ENCODE measurements around the gene FAM114A1. TPM values are rescaled to one million over a fixed set of nuclear protein-coding genes. Genes with fewer than 3 reads are reported as not detected.

FAM114A1 gene
- total RNA-seq, 2 experiments from 2014 or later = not detected

DNA sequence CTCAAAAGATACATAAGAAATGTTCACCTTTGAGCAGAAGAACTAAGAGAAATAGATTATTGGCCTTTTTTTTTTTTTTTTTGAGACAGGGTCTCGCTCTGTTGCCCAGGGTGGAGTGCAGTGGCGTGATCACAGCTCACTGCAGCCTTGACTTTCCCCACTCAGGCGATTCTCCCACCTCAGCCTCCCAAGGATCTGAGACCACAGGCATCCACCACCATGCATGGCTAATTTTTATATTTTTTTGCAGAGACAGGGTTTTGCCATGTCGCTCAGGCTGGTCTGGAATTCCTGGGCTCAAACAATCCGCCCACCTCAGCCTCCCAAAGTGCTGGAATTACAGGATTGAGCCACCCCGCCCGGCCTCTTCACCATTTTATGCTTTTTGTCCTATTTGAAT is 8.1 kb upstream of the FAM114A1 start:
- ChIA-PET POLR2A (interaction anchor here (1.6 kb wide), 1 partner anchor 55 kb away, joined by 5 read pairs; the partner anchor contains the start of gene TLR1), CTCF (interaction anchor here (0.7 to 2.8 kb wide), 4 partner anchors 56 to 205 kb away, joined by 3 to 30 read pairs (median 3); no protein-coding TSS in a partner anchor)
- DNase-seq (no peak), ATAC-seq (ENCODE audit: poor library complexity) (no peak)
- no peak overlapping the region for H3K27ac ChIP-seq (ENCODE audit: low read depth in 1 of 2, low read length in 2 of 2)
- Mint-ChIP-seq H3K4me1 (ENCODE audit: low read depth) (peaks cover 42% of the 10 kb centered on the region), H3K36me3 (ENCODE audit: low read depth) (no peaks in the 10 kb centered on the region), H3K9me3 (no peaks in the 10 kb centered on the region), H3K27ac (no peak overlapping the region), H3K27me3 (peaks cover 14% of the 10 kb centered on the region), H3K4me3 (no peak overlapping the region)
- H3K36me3 ChIP-seq (ENCODE audit: insufficient read depth, low read length) = no peaks in the 10 kb centered on the region
- no peak overlapping the region for H3K4me3 ChIP-seq (ENCODE audit: low read length)
- H3K27me3 ChIP-seq (ENCODE audit: control insufficient read depth in 1 of 2, insufficient read depth in 2 of 2, low read length in 2 of 2) = no peaks in the 10 kb centered on the region
- no peaks in the 10 kb centered on the region for H3K9me3 ChIP-seq (ENCODE audit: control insufficient read depth in 1 of 2, insufficient read depth in 1 of 2, low read length in 2 of 2)
- intact Hi-C loops (cut with DNase I, micrococcal nuclease) = loop anchor here (5.0 to 10.0 kb wide), 3 partner anchors 682 to 797 kb away; no protein-coding TSS in a partner anchor
- TF ChIP-seq, protein P1, sequence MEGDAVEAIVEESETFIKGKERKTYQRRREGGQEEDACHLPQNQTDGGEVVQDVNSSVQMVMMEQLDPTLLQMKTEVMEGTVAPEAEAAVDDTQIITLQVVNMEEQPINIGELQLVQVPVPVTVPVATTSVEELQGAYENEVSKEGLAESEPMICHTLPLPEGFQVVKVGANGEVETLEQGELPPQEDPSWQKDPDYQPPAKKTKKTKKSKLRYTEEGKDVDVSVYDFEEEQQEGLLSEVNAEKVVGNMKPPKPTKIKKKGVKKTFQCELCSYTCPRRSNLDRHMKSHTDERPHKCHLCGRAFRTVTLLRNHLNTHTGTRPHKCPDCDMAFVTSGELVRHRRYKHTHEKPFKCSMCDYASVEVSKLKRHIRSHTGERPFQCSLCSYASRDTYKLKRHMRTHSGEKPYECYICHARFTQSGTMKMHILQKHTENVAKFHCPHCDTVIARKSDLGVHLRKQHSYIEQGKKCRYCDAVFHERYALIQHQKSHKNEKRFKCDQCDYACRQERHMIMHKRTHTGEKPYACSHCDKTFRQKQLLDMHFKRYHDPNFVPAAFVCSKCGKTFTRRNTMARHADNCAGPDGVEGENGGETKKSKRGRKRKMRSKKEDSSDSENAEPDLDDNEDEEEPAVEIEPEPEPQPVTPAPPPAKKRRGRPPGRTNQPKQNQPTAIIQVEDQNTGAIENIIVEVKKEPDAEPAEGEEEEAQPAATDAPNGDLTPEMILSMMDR (IDR thresholded peaks at IDR 0.05) = no peak
- peaks cover 18% of the 10 kb centered on the region for H3K4me1 ChIP-seq (ENCODE audit: insufficient read depth, low read length)

DNA sequence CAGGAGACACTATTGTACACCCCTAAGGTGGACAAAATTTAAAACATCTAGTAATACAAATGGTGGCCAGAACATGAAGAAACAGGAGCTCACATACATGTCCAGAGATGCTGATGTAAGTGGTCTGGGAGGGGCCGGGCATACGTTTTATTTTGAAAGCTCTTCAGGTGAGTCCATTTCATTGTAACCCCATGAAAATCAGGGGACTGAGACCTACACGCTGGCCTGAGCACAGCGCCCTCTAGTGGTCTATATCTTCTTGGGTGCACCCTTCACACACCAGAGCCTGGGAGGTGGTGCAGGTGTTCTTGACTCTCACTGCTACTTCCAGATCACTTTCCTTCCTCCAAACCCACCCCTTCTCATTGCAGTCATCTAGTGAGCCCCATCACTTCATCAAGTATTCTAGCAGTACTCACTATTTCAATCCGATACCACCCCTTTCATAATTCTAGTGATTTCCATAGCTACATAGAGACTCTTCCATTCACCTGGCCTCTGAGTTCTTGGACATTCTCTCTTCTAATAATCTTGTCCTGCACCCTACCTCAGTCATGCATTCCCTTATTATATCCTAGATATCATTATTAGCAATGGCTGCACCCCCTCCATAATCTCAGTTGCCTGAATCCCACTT is 6.7 kb upstream of the FAM114A1 start:
- ATAC-seq (ENCODE audit: poor library complexity) = no peak
- ChIA-PET CTCF (interaction anchor here (0.7 to 2.8 kb wide), 8 partner anchors 14 to 1423 kb away, joined by 3 to 30 read pairs (median 6); partner anchors contain the start of genes TLR1 and TLR10), POLR2A (interaction anchor here (0.9 kb wide), 1 partner anchor 102 kb away, joined by 4 read pairs; no protein-coding TSS in a partner anchor)
- Histone ChIP-seq H3K4me1 (ENCODE audit: insufficient read depth, low read length) (peaks cover 19% of the 10 kb centered on the region), H3K27ac (ENCODE audit: low read depth in 1 of 2, low read length in 2 of 2) (no peak overlapping the region), H3K9me3 (ENCODE audit: control insufficient read depth in 1 of 2, insufficient read depth in 1 of 2, low read length in 2 of 2) (no peaks in the 10 kb centered on the region), H3K4me3 (ENCODE audit: low read length) (no peak overlapping the region), H3K36me3 (ENCODE audit: insufficient read depth, low read length) (no peaks in the 10 kb centered on the region), H3K27me3 (ENCODE audit: control insufficient read depth in 1 of 2, insufficient read depth in 2 of 2, low read length in 2 of 2) (no peaks in the 10 kb centered on the region)
- H3K36me3 Mint-ChIP-seq (ENCODE audit: low read depth) = no peaks in the 10 kb centered on the region
- H3K4me3 Mint-ChIP-seq = no peak overlapping the region
- H3K9me3 Mint-ChIP-seq = no peaks in the 10 kb centered on the region
- TF ChIP-seq, protein P1 (IDR thresholded peaks at IDR 0.05) = peak; percentile 71
- H3K27ac Mint-ChIP-seq = peak overlapping the region; percentile 4
- H3K27me3 Mint-ChIP-seq = peaks cover 14% of the 10 kb centered on the region
- DNase-seq = peak; percentile 28 to 83 (median 49)
- intact Hi-C loops (cut with DNase I, micrococcal nuclease) = loop anchor here in 1 of 2 experiments (1.0 kb wide), 1 partner anchor 102 kb away; no protein-coding TSS in a partner anchor
- H3K4me1 Mint-ChIP-seq (ENCODE audit: low read depth) = peaks cover 43% of the 10 kb centered on the region

DNA sequence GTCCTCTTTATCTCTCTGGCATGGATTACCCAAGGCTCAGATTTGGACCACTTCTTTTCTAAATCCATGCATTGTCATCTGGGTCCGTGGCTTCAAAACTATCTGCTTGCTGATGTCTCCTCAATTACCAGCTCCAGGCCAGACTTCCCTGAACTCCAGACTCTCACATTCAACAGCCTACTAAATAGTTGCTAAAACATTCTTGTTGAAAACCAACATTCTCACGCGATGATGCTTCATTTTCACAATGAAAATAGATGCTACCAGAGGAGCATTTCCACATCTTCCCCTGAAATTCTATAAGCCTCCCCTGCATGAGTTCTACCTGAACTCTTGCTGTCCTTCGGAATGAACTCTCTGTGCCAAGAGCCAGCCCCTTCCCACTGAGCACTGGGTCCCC is 5.8 kb upstream of the FAM114A1 start:
- H3K4me3 Mint-ChIP-seq = no peak overlapping the region
- H3K27ac Mint-ChIP-seq = no peak overlapping the region
- Histone ChIP-seq H3K4me3 (ENCODE audit: low read length) (no peak overlapping the region), H3K27ac (ENCODE audit: low read depth in 1 of 2, low read length in 2 of 2) (no peak overlapping the region), H3K9me3 (ENCODE audit: control insufficient read depth in 1 of 2, insufficient read depth in 1 of 2, low read length in 2 of 2) (no peaks in the 10 kb centered on the region), H3K27me3 (ENCODE audit: control insufficient read depth in 1 of 2, insufficient read depth in 2 of 2, low read length in 2 of 2) (no peaks in the 10 kb centered on the region), H3K4me1 (ENCODE audit: insufficient read depth, low read length) (peaks cover 19% of the 10 kb centered on the region), H3K36me3 (ENCODE audit: insufficient read depth, low read length) (no peaks in the 10 kb centered on the region)
- TF ChIP-seq, protein P1 (IDR thresholded peaks at IDR 0.05) = no peak
- H3K27me3 Mint-ChIP-seq = peaks cover 16% of the 10 kb centered on the region
- ChIA-PET CTCF (interaction anchor here (2.0 to 2.8 kb wide), 2 partner anchors 79 to 101 kb away, joined by 9 to 30 read pairs; partner anchors contain the start of gene TLR10), POLR2A (interaction anchor here (0.9 kb wide), 1 partner anchor 103 kb away, joined by 4 read pairs; no protein-coding TSS in a partner anchor)
- H3K9me3 Mint-ChIP-seq = no peaks in the 10 kb centered on the region
- peaks cover 35% of the 10 kb centered on the region for H3K4me1 Mint-ChIP-seq (ENCODE audit: low read depth)
- H3K36me3 Mint-ChIP-seq (ENCODE audit: low read depth) = no peaks in the 10 kb centered on the region
- ATAC-seq (ENCODE audit: poor library complexity) = no peak
- DNase-seq = no peak
- intact Hi-C loops (cut with DNase I, micrococcal nuclease) = loop anchor here in 1 of 2 experiments (1.0 kb wide), 1 partner anchor 102 kb away; no protein-coding TSS in a partner anchor

Data from CD4-positive, alpha-beta T cell (primary cell).